Mesenchymal stem cell (in vitro differentiated cells and primary cell): Measurements from ENCODE around the gene COL4A2.
A peak's percentile ranks its signal among the peaks of the same experiment; 100 is the strongest.

Experiments used
- DNase-seq: peaks from one replicate; pipeline ENCODE4 v3.0.0-alpha.2; 2013
- H2AFZ ChIP-seq: one replicate; pipeline ENCODE4 v1.6.1; 2013; ENCODE audit warnings: low read depth, mild to moderate bottlenecking, control low read depth, inconsistent platforms, low read length, moderate library complexity
- H2AK5ac ChIP-seq: 2 replicates; pipeline ENCODE4 v1.6.1; 2013; ENCODE audit warnings: low read length, moderate library complexity, mild to moderate bottlenecking, inconsistent platforms; ENCODE audit not compliant: severe bottlenecking
- H2BK120ac ChIP-seq: one replicate; pipeline ENCODE4 v1.6.1; 2013; ENCODE audit warnings: low read depth, mild to moderate bottlenecking, inconsistent platforms, low read length, moderate library complexity
- H2BK12ac ChIP-seq, 2 experiments: one replicate each; pipeline ENCODE4 v1.6.1; 2013; ENCODE audit warnings: inconsistent platforms in 2 of 2, low read length in 2 of 2, mild to moderate bottlenecking in 2 of 2, moderate library complexity in 2 of 2, control low read depth in 1 of 2
- H2BK15ac ChIP-seq: one replicate; pipeline ENCODE4 v1.6.1; 2013; ENCODE audit warnings: mild to moderate bottlenecking, low read depth, inconsistent platforms; ENCODE audit not compliant: poor library complexity, severe bottlenecking
- H2BK5ac ChIP-seq: 2 replicates; pipeline ENCODE4 v1.6.1; 2013; ENCODE audit warnings: low read depth, mild to moderate bottlenecking, low read length, control low read depth, inconsistent platforms; ENCODE audit not compliant: poor library complexity, severe bottlenecking
- H3K14ac ChIP-seq, 2 experiments: one replicate each; pipeline ENCODE4 v1.6.1; 2013; ENCODE audit warnings: inconsistent platforms in 2 of 2, low read length in 2 of 2, control low read depth in 1 of 2, mild to moderate bottlenecking in 1 of 2, moderate library complexity in 1 of 2
- H3K18ac ChIP-seq, 2 experiments: one replicate each; pipeline ENCODE4 v1.6.1; 2013; ENCODE audit warnings: inconsistent platforms in 2 of 2, low read length in 2 of 2, control low read depth in 1 of 2, low read depth in 1 of 2, mild to moderate bottlenecking in 1 of 2
- H3K23ac ChIP-seq, 2 experiments: one replicate each; pipeline ENCODE4 v1.6.1; 2013; ENCODE audit warnings: inconsistent platforms in 2 of 2, low read length in 2 of 2, mild to moderate bottlenecking in 2 of 2, moderate library complexity in 2 of 2, control low read depth in 1 of 2
- H3K27ac ChIP-seq: 2 replicates; pipeline ENCODE4 v1.5.1; 2013; ENCODE audit warnings: mild to moderate bottlenecking, moderate library complexity, low read length, control low read depth, inconsistent platforms; ENCODE audit not compliant: poor library complexity, severe bottlenecking
- H3K27me3 ChIP-seq, 2 experiments: 2 replicates each; pipeline versions ENCODE4 v1.6.1 to v1.7.0; 2013; ENCODE audit warnings: low read length in 2 of 2, mild to moderate bottlenecking in 2 of 2, moderate library complexity in 2 of 2, control low read depth in 1 of 2, inconsistent platforms in 1 of 2; ENCODE audit not compliant: control insufficient read depth in 1 of 2, insufficient read depth in 1 of 2
- H3K36me3 ChIP-seq, 2 experiments: 2 replicates each; pipeline versions ENCODE4 v1.6.1 to v1.7.0; 2013; ENCODE audit warnings: low read length in 2 of 2, control low read depth in 1 of 2, inconsistent platforms in 1 of 2, low read depth in 1 of 2, mild to moderate bottlenecking in 1 of 2; ENCODE audit not compliant: insufficient read depth in 2 of 2, control insufficient read depth in 1 of 2
- H3K4ac ChIP-seq, 2 experiments: one replicate each; pipeline ENCODE4 v1.6.1; 2013; ENCODE audit warnings: inconsistent platforms in 2 of 2, low read length in 2 of 2, mild to moderate bottlenecking in 2 of 2, moderate library complexity in 2 of 2, control low read depth in 1 of 2, low read depth in 1 of 2
- H3K4me1 ChIP-seq: 2 replicates; pipeline ENCODE4 v1.6.1; 2013; ENCODE audit warnings: low read depth, low read length, control low read depth; ENCODE audit not compliant: control insufficient read depth, insufficient read depth
- H3K4me2 ChIP-seq: 2 replicates; pipeline ENCODE4 v1.6.1; 2013; ENCODE audit warnings: low read length, mild to moderate bottlenecking, inconsistent platforms; ENCODE audit not compliant: poor library complexity, severe bottlenecking
- H3K4me3 ChIP-seq, 2 experiments: 2 replicates each; pipeline versions ENCODE4 v1.5.1 to v1.7.0; 2013; ENCODE audit warnings: low read length in 2 of 2, mild to moderate bottlenecking in 2 of 2, control low read depth in 1 of 2, low read depth in 1 of 2; ENCODE audit not compliant: insufficient read depth in 1 of 2
- H3K79me1 ChIP-seq: replicated peaks from 2 replicates; pipeline ENCODE4 v1.6.1; 2013; ENCODE audit warnings: mild to moderate bottlenecking, control low read depth, low read length, inconsistent platforms; ENCODE audit not compliant: poor library complexity, severe bottlenecking
- H3K9ac ChIP-seq: 2 replicates; pipeline ENCODE4 v1.7.0; 2013; ENCODE audit warnings: mild to moderate bottlenecking, low read length, moderate library complexity
- H3K9me3 ChIP-seq: 2 replicates; pipeline ENCODE4 v1.7.0; 2013; ENCODE audit warnings: mild to moderate bottlenecking, low read length; ENCODE audit not compliant: control insufficient read depth
- H4K8ac ChIP-seq: one replicate; pipeline ENCODE4 v1.6.1; 2013; ENCODE audit warnings: inconsistent platforms, mild to moderate bottlenecking, low read length, moderate library complexity
- H4K91ac ChIP-seq: one replicate; pipeline ENCODE4 v1.6.1; 2013; ENCODE audit warnings: mild to moderate bottlenecking, low read length, inconsistent platforms
- WGBS: methylation state at CpG from one replicate; pipeline ENCODE4 v1.1.7; 2013; ENCODE audit warnings: mixed read lengths; 5-methylcytosine and 5-hydroxymethylcytosine counted together

The COL4A2 gene

GRCh38 chr13:110361365-110361911, 54.4 kb downstream of the COL4A2 start:
- H2BK15ac ChIP-seq, result no peak overlapping the region

GRCh38 chr13:110363010-110363409, 55.9 kb downstream of the COL4A2 start:
- H4K91ac ChIP-seq, result no peak overlapping the region
- H3K27ac ChIP-seq, result peak overlapping the region; percentile 9
- H3K36me3 ChIP-seq, result peaks cover 13 to 25% of the 10 kb centered on the region in 2 experiments
- no peaks in the 10 kb centered on the region for H3K9me3 ChIP-seq
- peak overlapping the region in 1 of 2 experiments; percentile 55 for H3K18ac ChIP-seq
- H3K14ac ChIP-seq, result no peak overlapping the region
- H3K4ac ChIP-seq, result peak overlapping the region in 1 of 2 experiments; percentile 53
- no peak overlapping the region for H4K8ac ChIP-seq
- no peak overlapping the region for H3K4me2 ChIP-seq
- no peak overlapping the region for H2BK120ac ChIP-seq
- DNase-seq, result no peak
- H2BK12ac ChIP-seq, result peak overlapping the region in 1 of 2 experiments; percentile 15
- H3K23ac ChIP-seq, result no peak overlapping the region
- H2AK5ac ChIP-seq, result no peak overlapping the region
- H3K4me1 ChIP-seq, result peaks cover 21% of the 10 kb centered on the region
- WGBS, result 84% methylated on average over 6 of the region's 8 CpGs
- H3K9ac ChIP-seq, result no peak overlapping the region
- H3K79me1 ChIP-seq, result peaks cover 20% of the 10 kb centered on the region
- no peak overlapping the region for H2BK5ac ChIP-seq
- no peaks in the 10 kb centered on the region for H3K27me3 ChIP-seq
- no peak overlapping the region for H3K4me3 ChIP-seq
- no peak overlapping the region for H2AFZ ChIP-seq
- H2BK15ac ChIP-seq, result no peak overlapping the region

More at GRCh38 chr13:110361365-110361911, 54.4 kb downstream of the COL4A2 start:
- 90% methylated on average over 10 of the region's 10 CpGs for WGBS
- Histone ChIP-seq H3K18ac (peak overlapping the region in 1 of 2 experiments; percentile 75), H3K9me3 (no peaks in the 10 kb centered on the region), H3K27ac (peak overlapping the region; percentile 77), H3K4me2 (no peak overlapping the region), H3K9ac (peak overlapping the region; percentile 68), H2BK12ac (peak overlapping the region in 1 of 2 experiments; percentile 2), H2AK5ac (peak overlapping the region; percentile 1), H3K4me3 (peak overlapping the region in 1 of 2 experiments; percentile 33), H4K8ac (no peak overlapping the region), H2BK5ac (peak overlapping the region; percentile 21), H3K14ac (peak overlapping the region in 1 of 2 experiments; percentile 1), H3K27me3 (no peaks in the 10 kb centered on the region), H2AFZ (no peak overlapping the region), H2BK120ac (no peak overlapping the region), H3K23ac (no peak overlapping the region), H3K4me1 (peaks cover 21% of the 10 kb centered on the region), H3K79me1 (peaks cover 16% of the 10 kb centered on the region), H4K91ac (no peak overlapping the region), H3K4ac (no peak overlapping the region), H3K36me3 (peaks cover 19 to 32% of the 10 kb centered on the region in 2 experiments)
- peak; percentile 80 for DNase-seq

GRCh38 chr13:110364081-110364480, 57.0 kb downstream of the COL4A2 start:
- H2AFZ ChIP-seq, result no peak overlapping the region
- H3K79me1 ChIP-seq, result peaks cover 18% of the 10 kb centered on the region
- no peak overlapping the region for H3K4ac ChIP-seq
- no peak overlapping the region for H4K8ac ChIP-seq
- no peak overlapping the region for H3K4me2 ChIP-seq
- H3K4me3 ChIP-seq, result no peak overlapping the region
- no peak overlapping the region for H3K23ac ChIP-seq
- H3K9ac ChIP-seq, result no peak overlapping the region
- WGBS, result 95% methylated on average over 5 of the region's 5 CpGs
- H2BK120ac ChIP-seq, result no peak overlapping the region
- H3K27me3 ChIP-seq, result no peaks in the 10 kb centered on the region
- no peak overlapping the region for H2BK15ac ChIP-seq
- no peak overlapping the region for H4K91ac ChIP-seq
- no peaks in the 10 kb centered on the region for H3K9me3 ChIP-seq
- H2BK5ac ChIP-seq, result no peak overlapping the region
- peaks cover 21% of the 10 kb centered on the region for H3K4me1 ChIP-seq
- no peak overlapping the region for H3K14ac ChIP-seq
- no peak overlapping the region for H3K18ac ChIP-seq
- no peak for DNase-seq
- peaks cover 5 to 19% of the 10 kb centered on the region in 2 experiments for H3K36me3 ChIP-seq
- peak overlapping the region; percentile 24 for H3K27ac ChIP-seq
- peak overlapping the region; percentile 35 for H2AK5ac ChIP-seq
- no peak overlapping the region for H2BK12ac ChIP-seq

GRCh38 chr13:110365876-110366275, 58.8 kb downstream of the COL4A2 start:
- 83% methylated on average over 2 of the region's 3 CpGs for WGBS

More at GRCh38 chr13:110365876-110366275, 58.8 kb downstream of the COL4A2 start:
- H3K14ac ChIP-seq, result no peak overlapping the region
- H3K4ac ChIP-seq, result no peak overlapping the region
- H2BK5ac ChIP-seq, result no peak overlapping the region
- no peak overlapping the region for H2AFZ ChIP-seq
- H2BK12ac ChIP-seq, result no peak overlapping the region
- H3K4me3 ChIP-seq, result no peak overlapping the region
- H3K9me3 ChIP-seq, result no peaks in the 10 kb centered on the region
- peaks cover 0 to 16% of the 10 kb centered on the region in 2 experiments for H3K36me3 ChIP-seq
- H3K4me1 ChIP-seq, result peaks cover 13% of the 10 kb centered on the region
- no peak overlapping the region for H3K4me2 ChIP-seq
- DNase-seq, result peak; percentile 52
- H3K27ac ChIP-seq, result no peak overlapping the region
- H2AK5ac ChIP-seq, result peak overlapping the region; percentile 76
- peaks cover 19% of the 10 kb centered on the region for H3K79me1 ChIP-seq
- H3K27me3 ChIP-seq, result no peaks in the 10 kb centered on the region
- no peak overlapping the region for H3K18ac ChIP-seq
- no peak overlapping the region for H3K9ac ChIP-seq
- H3K23ac ChIP-seq, result no peak overlapping the region
- no peak overlapping the region for H4K91ac ChIP-seq
- no peak overlapping the region for H2BK120ac ChIP-seq
- H2BK15ac ChIP-seq, result no peak overlapping the region
- H4K8ac ChIP-seq, result no peak overlapping the region
